B cell (primary cell): ENCODE measurements around the gene MDFI. TPM values are rescaled to one million over a fixed set of nuclear protein-coding genes. Genes with fewer than 3 reads are reported as not detected.

ENCODE experiments used
- ATAC-seq: fragments of 200-7000 bp; cut with Tn5 transposase; one replicate; pipeline ENCODE4 v1.10.0; 2021; ENCODE audit warnings: low read depth, mild to moderate bottlenecking, moderate number of reproducible peaks, moderate library complexity
- CTCF ChIA-PET: fragments of 350-600 bp; sonication (Branson Sonifier 250); formaldehyde crosslinking; loops from one replicate; lab custom pipeline; 2021; ENCODE audit warnings: antibody characterized with exemption, inconsistent platforms; lab: Charles Lee
- POLR2A ChIA-PET: fragments of 350-600 bp; sonication (Branson Sonifier 250); formaldehyde crosslinking; loops from one replicate; lab custom pipeline; 2021; ENCODE audit warnings: antibody characterized with exemption; lab: Charles Lee
- DNase-seq: peaks from one replicate; pipeline ENCODE4 v3.0.0; 2013
- H2AFZ ChIP-seq: 2 replicates; pipeline ENCODE4 v1.6.1; 2012; ENCODE audit warnings: mild to moderate bottlenecking, low read depth, low read length; ENCODE audit not compliant: insufficient read depth, poor library complexity, severe bottlenecking
- H3K27ac ChIP-seq, 2 donors: 1 replicate in 1 of 2; 2 replicates in 1 of 2; pipeline ENCODE4 v1.5.1; 2012 to 2013; ENCODE audit warnings: low read length in 2 of 2, mild to moderate bottlenecking in 2 of 2, moderate library complexity in 1 of 2
- H3K27me3 ChIP-seq, 4 experiments: fragments of 200-600 bp in 1 of 4; sonication (generic) in 1 of 4; replicated peaks in 1 of 4; 1 replicate in 2 of 4; 2 replicates in 2 of 4; pipeline versions ENCODE4 v1.6.1 to v1.7.0; 2013 to 2016; ENCODE audit warnings: low read length in 3 of 4, mild to moderate bottlenecking in 2 of 4, mixed read lengths in 1 of 4, moderate library complexity in 1 of 4; ENCODE audit not compliant: insufficient read depth in 4 of 4, control insufficient read depth in 3 of 4; ENCODE audit errors: control extremely low read depth in 1 of 4
- H3K36me3 ChIP-seq, 2 experiments: replicated peaks in 1 of 2; 1 replicate in 1 of 2; 2 replicates in 1 of 2; pipeline versions ENCODE4 v1.6.1 to v1.7.1; 2013; ENCODE audit warnings: low read length in 1 of 2; ENCODE audit not compliant: insufficient read depth in 2 of 2, control insufficient read depth in 1 of 2; ENCODE audit errors: control extremely low read depth in 1 of 2, extremely low read depth in 1 of 2
- H3K4me1 ChIP-seq, 2 donors: fragments of 200-600 bp in 1 of 2; sonication (generic) in 1 of 2; 1 replicate in 1 of 2; 2 replicates in 1 of 2; pipeline versions ENCODE4 v1.5.1 to v1.6.1; 2013 to 2017; ENCODE audit warnings: low read length in 2 of 2; ENCODE audit not compliant: control insufficient read depth in 2 of 2, insufficient read depth in 2 of 2
- H3K4me2 ChIP-seq: replicated peaks from 2 replicates; pipeline ENCODE3; 2012; ENCODE audit warnings: mild to moderate bottlenecking, low read depth, low read length; ENCODE audit not compliant: poor library complexity, severe bottlenecking
- H3K4me3 ChIP-seq, 5 experiments: fragments of 200-600 bp in 1 of 5; sonication (generic) in 1 of 5; 1 replicate in 3 of 5; 2 replicates in 2 of 5; pipeline versions ENCODE4 v1.5.1 to v1.7.0; 2011 to 2016; ENCODE audit warnings: low read length in 4 of 5, mild to moderate bottlenecking in 4 of 5, low read depth in 2 of 5, control low read depth in 1 of 5, moderate library complexity in 1 of 5; ENCODE audit not compliant: insufficient read depth in 1 of 5; ENCODE audit errors: control extremely low read depth in 1 of 5, extremely low read depth in 1 of 5
- H3K79me2 ChIP-seq: fragments of 200-600 bp; sonication (generic); one replicate; pipeline ENCODE4 v1.6.0; 2016; ENCODE audit warnings: low read length; ENCODE audit not compliant: control insufficient read depth, insufficient read depth
- H3K9ac ChIP-seq: fragments of 200-600 bp; sonication (generic); 2 replicates; pipeline ENCODE4 v1.6.1; 2017; ENCODE audit warnings: mild to moderate bottlenecking, low read length, moderate library complexity
- H3K9me3 ChIP-seq, 3 donors: one replicate each; pipeline versions ENCODE4 v1.6.1 to v1.7.1; 2013; ENCODE audit warnings: low read length in 2 of 3; ENCODE audit not compliant: control insufficient read depth in 2 of 3, insufficient read depth in 1 of 3; ENCODE audit errors: control extremely low read depth in 1 of 3
- H4K20me1 ChIP-seq: 2 replicates; pipeline ENCODE4 v1.6.0; 2012; ENCODE audit warnings: mild to moderate bottlenecking, low read length; ENCODE audit not compliant: insufficient read depth, control insufficient read depth, poor library complexity, severe bottlenecking
- H3K27ac Mint-ChIP-seq: one replicate; pipeline ENCODE4 v1.8.0; 2021; ENCODE audit warnings: mixed read lengths
- H3K27me3 Mint-ChIP-seq: one replicate; pipeline ENCODE4 v1.8.0; 2021; ENCODE audit warnings: mixed read lengths
- H3K4me1 Mint-ChIP-seq: one replicate; pipeline ENCODE4 v1.8.0; 2021; ENCODE audit warnings: mixed read lengths
- H3K4me3 Mint-ChIP-seq: one replicate; pipeline ENCODE4 v1.8.0; 2021; ENCODE audit warnings: mixed read lengths
- H3K9me3 Mint-ChIP-seq: one replicate; pipeline ENCODE4 v1.8.0; 2022; ENCODE audit warnings: mixed read lengths; ENCODE audit not compliant: insufficient read depth
- CTCF ChIP-seq: fragments of 200-600 bp; IDR thresholded peaks from one replicate; pipeline ENCODE4 v1.8.0; 2022; ENCODE audit warnings: antibody characterized with exemption, mild to moderate bottlenecking
- EZH2 ChIP-seq: IDR thresholded peaks from 2 replicates; pipeline ENCODE4 v1.6.1; 2012; ENCODE audit warnings: borderline replicate concordance, low read depth, mild to moderate bottlenecking, moderate library complexity, low read length; ENCODE audit not compliant: insufficient read depth, poor library complexity, severe bottlenecking
- WGBS: methylation state at CpG from one replicate; pipeline ENCODE4 v1.1.5; 2013; ENCODE audit warnings: missing lambda C conversion rate; ENCODE audit not compliant: insufficient coverage; 5-methylcytosine and 5-hydroxymethylcytosine counted together
- intact Hi-C: fragments of 100-400 bp; cut with micrococcal nuclease; formaldehyde crosslinking; loops from one replicate; pipeline ENCODE4 v1.10.0; 2022
- polyA plus RNA-seq: library from polyadenylated mRNA; depleted of rRNA; stranded (reverse); fragments of >200 nt; gene quantifications from 2 replicates; pipeline ENCODE4 v1.2.3, GENCODE V29; 2012
- total RNA-seq, 2 donors: library from RNA; stranded (reverse); fragments of 120-200 nt in 1 of 2; gene quantifications; 1 replicate in 1 of 2; 2 replicates in 1 of 2; pipeline versions ENCODE4 v1.2.3 to v1.2.4, GENCODE V29; 2013 to 2022

The MDFI gene
- total and polyA plus RNA-seq, 2 donors (not counting 1 experiment from before 2014, with no cell fraction given), result not detected

DNA sequence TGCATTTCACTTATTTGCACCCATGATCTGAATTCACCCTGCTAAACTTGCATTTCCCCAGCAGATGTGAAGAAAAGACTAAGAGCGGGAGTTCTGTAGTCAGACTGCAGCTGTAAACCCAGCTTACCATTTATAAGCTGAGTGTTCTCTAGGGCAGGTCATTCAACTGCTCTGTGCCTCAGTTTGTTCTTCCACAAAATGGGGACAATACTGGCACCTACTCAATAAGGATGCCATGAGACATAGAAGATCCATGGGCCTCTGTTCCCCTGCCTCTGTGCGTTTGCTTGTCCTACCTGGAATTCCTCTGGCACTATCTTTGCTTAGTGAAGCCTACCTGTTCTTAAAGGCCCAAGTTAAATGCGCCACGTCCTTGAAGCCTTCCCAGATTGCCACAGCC is 12.2 kb upstream of the MDFI start:
- Histone ChIP-seq H3K4me3 (no peak overlapping the region), H3K36me3 (no peaks in the 10 kb centered on the region), H3K79me2 (no peaks in the 10 kb centered on the region), H3K9me3 (peaks cover 0 to 3% (median 0%) of the 10 kb centered on the region in 3 donors), H3K27me3 (peaks cover 0 to 4% (median 0%) of the 10 kb centered on the region in 4 experiments), H4K20me1 (no peaks in the 10 kb centered on the region), H3K27ac (no peak overlapping the region), H3K4me2 (no peak overlapping the region), H2AFZ (no peak overlapping the region), H3K9ac (no peak overlapping the region), H3K4me1 (no peaks in the 10 kb centered on the region)
- intact Hi-C loops, result no loop called here
- Mint-ChIP-seq H3K27me3 (peaks cover 22% of the 10 kb centered on the region), H3K27ac (no peak overlapping the region), H3K4me3 (no peak overlapping the region), H3K4me1 (no peaks in the 10 kb centered on the region), H3K9me3 (peaks cover 2% of the 10 kb centered on the region)
- ATAC-seq (no peak), DNase-seq (no peak)
- POLR2A ChIA-PET, result no interaction called here
- CTCF ChIA-PET, result no interaction called here
- TF ChIP-seq EZH2, result no peak
- no peak for TF ChIP-seq CTCF
- WGBS, result 90% methylated on average over 4 of the region's 4 CpGs

- Histone ChIP-seq H3K9me3 (no peaks in the 10 kb centered on the region), H3K4me1 (no peaks in the 10 kb centered on the region), H3K9ac (no peak overlapping the region), H4K20me1 (no peaks in the 10 kb centered on the region), H3K4me2 (no peak overlapping the region), H3K4me3 (no peak overlapping the region), H3K36me3 (no peaks in the 10 kb centered on the region), H3K27ac (no peak overlapping the region), H2AFZ (no peak overlapping the region), H3K27me3 (peaks cover 0 to 4% (median 0%) of the 10 kb centered on the region in 4 experiments), H3K79me2 (no peaks in the 10 kb centered on the region)
- no peak overlapping the region for H3K27ac Mint-ChIP-seq
- intact Hi-C loops, result no loop called here
- H3K4me3 Mint-ChIP-seq, result no peak overlapping the region
- DNase-seq (no peak), ATAC-seq (no peak)
- ChIA-PET POLR2A (no interaction called here), CTCF (no interaction called here)
- no peak for TF ChIP-seq EZH2
- TF ChIP-seq CTCF, result no peak
- peaks cover 27% of the 10 kb centered on the region for H3K27me3 Mint-ChIP-seq
- no peaks in the 10 kb centered on the region for H3K9me3 Mint-ChIP-seq
- no peaks in the 10 kb centered on the region for H3K4me1 Mint-ChIP-seq
- WGBS, result 21% methylated on average over 8 of the region's 8 CpGs
These were observed 11.4 kb upstream of the MDFI start for GRCh38 chr6:41626917-41627316.
